Hepatocyte (in vitro differentiated cells): Measurements from ENCODE around the gene RMDN2. TPM values are rescaled to one million over a fixed set of nuclear protein-coding genes. Genes with fewer than 3 reads are reported as not detected.
"Not testable (repeated sequence)": the region's sequence is repeated elsewhere in the genome, so short reads cannot be mapped to it uniquely, and the experiment has no call there.

Experiments
- DNase-seq: peaks from one replicate; pipeline ENCODE4 v3.0.0-alpha.2; 2016; ENCODE audit warnings: low spot score
- H2AFZ ChIP-seq: fragments of 200-600 bp; sonication (generic); 2 replicates; pipeline ENCODE4 v1.6.0; 2016; ENCODE audit warnings: antibody characterized with exemption, mild to moderate bottlenecking
- H3K27ac ChIP-seq: fragments of 200-600 bp; sonication (generic); 2 replicates; pipeline ENCODE4 v1.5.1; 2016; ENCODE audit warnings: mild to moderate bottlenecking
- H3K27me3 ChIP-seq: fragments of 200-600 bp; sonication (generic); 2 replicates; pipeline ENCODE4 v1.6.1; 2016
- H3K36me3 ChIP-seq: fragments of 200-600 bp; sonication (generic); replicated peaks from 2 replicates; pipeline ENCODE4 v1.5.1; 2016; ENCODE audit warnings: low read depth; ENCODE audit not compliant: insufficient read depth
- H3K4me1 ChIP-seq: fragments of 200-600 bp; sonication (generic); 2 replicates; pipeline ENCODE4 v1.5.1; 2016; ENCODE audit warnings: mild to moderate bottlenecking, moderate library complexity; ENCODE audit not compliant: insufficient read depth
- H3K4me2 ChIP-seq: fragments of 200-600 bp; sonication (generic); 2 replicates; pipeline ENCODE4 v1.6.0; 2016
- H3K4me3 ChIP-seq: fragments of 200-600 bp; sonication (generic); 2 replicates; pipeline ENCODE4 v1.5.1; 2016; ENCODE audit warnings: mild to moderate bottlenecking
- H3K79me2 ChIP-seq: fragments of 200-600 bp; sonication (generic); 2 replicates; pipeline ENCODE4 v1.6.0; 2017; ENCODE audit warnings: mild to moderate bottlenecking
- H3K9me2 ChIP-seq: fragments of 200-600 bp; sonication (generic); replicated peaks from 2 replicates; pipeline ENCODE4 v1.6.0; 2017; ENCODE audit warnings: mild to moderate bottlenecking; ENCODE audit not compliant: insufficient read depth
- H3K9me3 ChIP-seq: fragments of 200-600 bp; sonication (generic); 2 replicates; pipeline ENCODE4 v1.5.1; 2016; ENCODE audit warnings: low read depth, mild to moderate bottlenecking
- H4K20me1 ChIP-seq: fragments of 200-600 bp; sonication (generic); 2 replicates; pipeline ENCODE4 v1.6.0; 2016; ENCODE audit warnings: mild to moderate bottlenecking; ENCODE audit not compliant: insufficient read depth, poor library complexity, severe bottlenecking
- CTCF ChIP-seq: fragments of 200-600 bp; sonication (generic); IDR thresholded peaks from 2 replicates; pipeline ENCODE4 v1.5.1; 2016; ENCODE audit warnings: antibody characterized with exemption, mild to moderate bottlenecking; ENCODE audit not compliant: poor library complexity
- EZH2 ChIP-seq: fragments of 200-600 bp; sonication (generic); IDR thresholded peaks from 2 replicates; pipeline ENCODE4 v1.6.1; 2016; ENCODE audit warnings: antibody characterized with exemption, mild to moderate bottlenecking, borderline replicate concordance
- EZH2phosphoT487 ChIP-seq: fragments of 200-600 bp; sonication (generic); IDR thresholded peaks from one replicate; pipeline ENCODE4 v1.6.1; 2018; ENCODE audit warnings: antibody characterized with exemption, mild to moderate bottlenecking, low read depth, moderate library complexity; ENCODE audit not compliant: unreplicated experiment, severe bottlenecking
- WGBS: methylation state at CpG from one replicate; pipeline ENCODE4 v1.1.6; 2016; ENCODE audit warnings: low lambda C conversion rate; ENCODE audit errors: missing lambda C conversion rate; 5-methylcytosine and 5-hydroxymethylcytosine counted together
- polyA plus RNA-seq: library from polyadenylated mRNA; unstranded; fragments of >200 nt; fragmentation: Nextera tagmentation; extraction: Ambion mirVana; gene quantifications from 2 replicates; pipeline ENCODE4 v1.2.1, GENCODE V29; 2016
- total RNA-seq: library from RNA; depleted of rRNA; stranded (reverse); fragments of >200 nt; gene quantifications from 2 replicates; pipeline ENCODE4 v1.2.3, GENCODE V29; 2014

RMDN2 gene
- total and polyA plus RNA-seq, 2 experiments from 2014 or later = 9.3 to 14.6 TPM

GRCh38 chr2:38013158-38013752 lies 88.2 kb downstream of the RMDN2 start:
- Histone ChIP-seq H4K20me1 (no peaks in the 10 kb centered on the region), H3K4me2 (no peak overlapping the region), H3K9me2 (no peaks in the 10 kb centered on the region), H3K27me3 (no peaks in the 10 kb centered on the region), H3K36me3 (no peaks in the 10 kb centered on the region), H3K4me1 (peaks cover 5% of the 10 kb centered on the region), H3K9me3 (no peaks in the 10 kb centered on the region), H2AFZ (no peak overlapping the region), H3K4me3 (no peak overlapping the region), H3K27ac (no peak overlapping the region), H3K79me2 (no peaks in the 10 kb centered on the region)
- no peak for DNase-seq
- TF ChIP-seq EZH2phosphoT487 (no peak), CTCF (no peak), EZH2 (no peak)
- WGBS = 43% methylated on average over 3 of the region's 3 CpGs

DNA sequence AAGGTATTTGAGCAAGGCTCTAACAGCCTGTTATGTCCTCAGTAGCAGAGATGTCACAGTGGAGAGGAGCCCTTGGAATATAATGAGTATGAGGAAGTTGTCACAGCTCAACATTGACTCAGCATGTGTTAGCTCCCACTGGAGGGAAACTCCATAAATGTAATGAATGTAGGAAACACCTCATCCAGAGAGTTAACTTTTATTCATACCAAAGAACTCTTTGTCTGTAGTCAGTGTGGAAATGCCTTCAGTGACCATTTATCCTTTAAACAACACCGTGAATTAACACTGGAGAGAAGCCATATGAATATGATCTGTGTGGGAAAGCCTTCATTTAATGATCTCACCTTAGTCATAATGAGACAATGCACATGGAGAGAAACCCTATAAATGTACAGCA lies 91.1 kb downstream of the RMDN2 start:
- Histone ChIP-seq H3K79me2 (no peaks in the 10 kb centered on the region), H3K4me3 (no peak overlapping the region), H3K9me2 (no peaks in the 10 kb centered on the region), H3K27me3 (no peaks in the 10 kb centered on the region), H3K27ac (no peak overlapping the region), H4K20me1 (no peaks in the 10 kb centered on the region), H3K4me1 (peaks cover 5% of the 10 kb centered on the region), H3K36me3 (no peaks in the 10 kb centered on the region), H3K4me2 (no peak overlapping the region), H3K9me3 (no peaks in the 10 kb centered on the region), H2AFZ (no peak overlapping the region)
- no peak for TF ChIP-seq EZH2
- TF ChIP-seq EZH2phosphoT487 = no peak
- no peak for TF ChIP-seq CTCF
- no peak for DNase-seq
- 97% methylated on average over 1 of the region's 1 CpG for whole genome bisulfite sequencing

GRCh38 chr2:38017836-38018235 lies 92.7 kb downstream of the RMDN2 start:
- no peaks in the 10 kb centered on the region for H4K20me1 ChIP-seq
- H3K36me3 ChIP-seq = no peaks in the 10 kb centered on the region
- no peaks in the 10 kb centered on the region for H3K9me2 ChIP-seq
- no peaks in the 10 kb centered on the region for H3K9me3 ChIP-seq
- H3K79me2 ChIP-seq = no peaks in the 10 kb centered on the region
- no peak overlapping the region for H3K4me2 ChIP-seq
- no peak overlapping the region for H3K27ac ChIP-seq
- TF ChIP-seq EZH2 (no peak), EZH2phosphoT487 (no peak), CTCF (no peak)
- H3K4me1 ChIP-seq = peaks cover 5% of the 10 kb centered on the region
- no peak overlapping the region for H2AFZ ChIP-seq
- H3K27me3 ChIP-seq = no peaks in the 10 kb centered on the region
- DNase-seq = no peak
- no peak overlapping the region for H3K4me3 ChIP-seq
- 72% methylated on average over 7 of the region's 7 CpGs for WGBS

- not testable (repeated sequence) for H3K9me2 ChIP-seq, H3K4me2 ChIP-seq, H3K27me3 ChIP-seq, H3K4me3 ChIP-seq, DNase-seq, H3K79me2 ChIP-seq, H3K4me1 ChIP-seq, H4K20me1 ChIP-seq, H2AFZ ChIP-seq, H3K27ac ChIP-seq, H3K9me3 ChIP-seq, H3K36me3 ChIP-seq
- 97% methylated on average over 30 of the region's 33 CpGs for WGBS
Measured at GRCh38 chr2:38020359-38021069, 95.4 kb downstream of the RMDN2 start.
